Parathyroid adenoma (tissue), 2 donors: ENCODE results near the gene FHOD3.
A peak's percentile ranks its signal among the peaks of the same experiment; 100 is the strongest.

ENCODE experiments used
- H2AFZ ChIP-seq: fragments of 300-600 bp; sonication (generic); one replicate; pipeline ENCODE4 v1.7.0; 2017; ENCODE audit warnings: antibody characterized with exemption, mild to moderate bottlenecking
- H3K27ac ChIP-seq: fragments of 300-600 bp; sonication (generic); one replicate; pipeline ENCODE4 v1.7.0; 2017
- H3K27me3 ChIP-seq: fragments of 300-600 bp; sonication (generic); one replicate; pipeline ENCODE4 v1.7.0; 2017; ENCODE audit warnings: low read length; ENCODE audit not compliant: control insufficient read depth, insufficient read depth
- H3K36me3 ChIP-seq: fragments of 300-600 bp; sonication (generic); one replicate; pipeline ENCODE4 v1.7.0; 2017; ENCODE audit warnings: low read length; ENCODE audit not compliant: control insufficient read depth, insufficient read depth
- H3K4me1 ChIP-seq: fragments of 300-600 bp; sonication (generic); one replicate; pipeline ENCODE4 v1.7.0; 2017; ENCODE audit warnings: control low read depth
- H3K4me2 ChIP-seq: fragments of 300-600 bp; sonication (generic); one replicate; pipeline ENCODE4 v1.7.0; 2017; ENCODE audit warnings: low read length
- H3K4me3 ChIP-seq: fragments of 300-600 bp; sonication (generic); one replicate; pipeline ENCODE4 v1.7.0; 2017; ENCODE audit warnings: low read depth, low read length
- H3K79me2 ChIP-seq: fragments of 300-600 bp; sonication (generic); one replicate; pipeline ENCODE4 v1.7.0; 2017; ENCODE audit warnings: control low read depth
- H3K9ac ChIP-seq: fragments of 300-600 bp; sonication (generic); one replicate; pipeline ENCODE4 v1.7.0; 2017; ENCODE audit warnings: mild to moderate bottlenecking
- H3K9me3 ChIP-seq: fragments of 300-600 bp; sonication (generic); one replicate; pipeline ENCODE4 v1.7.0; 2017; ENCODE audit warnings: low read length; ENCODE audit not compliant: control insufficient read depth
- TF ChIP-seq, protein P1 (sequence below): fragments of 300-600 bp; sonication (generic); IDR thresholded peaks from one replicate; pipeline ENCODE4 v1.7.0; 2017; ENCODE audit warnings: antibody characterized with exemption, mild to moderate bottlenecking
- donor health status: primary hyperparathyroidism.

FHOD3 gene

DNA sequence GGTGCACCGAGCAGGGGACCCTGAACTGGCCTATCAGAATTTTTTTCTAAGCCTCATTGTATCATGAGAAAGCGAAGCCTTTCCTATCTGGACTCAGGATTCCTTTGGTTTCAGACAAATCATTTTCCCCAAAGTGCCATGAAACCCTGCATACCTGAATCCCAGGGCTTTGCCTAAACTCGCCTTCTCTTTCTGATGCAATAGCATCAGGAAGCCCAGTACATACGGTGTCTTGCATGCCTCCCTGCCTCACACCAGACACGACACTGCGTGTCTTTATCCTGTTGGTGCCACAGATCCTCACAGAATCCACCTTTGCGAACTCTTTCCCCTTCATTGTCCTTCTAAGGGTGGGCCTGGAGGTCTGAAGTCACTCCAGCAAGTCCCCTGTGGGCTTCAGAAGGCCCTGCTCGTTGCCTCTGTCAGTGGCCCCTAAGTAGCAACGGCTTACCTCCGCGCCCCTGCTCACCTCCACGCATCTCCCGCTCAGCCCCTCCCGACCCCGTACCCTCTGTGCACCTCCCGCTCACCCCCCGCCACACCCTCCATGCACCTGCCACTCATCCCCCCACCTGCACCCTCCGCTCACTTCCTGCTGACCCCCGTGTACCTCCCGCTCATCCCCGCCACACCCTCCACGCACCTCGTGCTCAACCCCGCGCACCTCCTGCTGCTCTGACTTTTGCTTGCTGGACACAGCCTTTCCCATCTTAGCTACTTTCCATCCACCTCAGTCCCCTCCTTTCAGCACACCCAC is 447.9 kb downstream of the FHOD3 start:
- no peaks in the 10 kb centered on the region for H3K79me2 ChIP-seq
- H3K36me3 ChIP-seq = no peaks in the 10 kb centered on the region
- H3K9me3 ChIP-seq = no peaks in the 10 kb centered on the region
- H3K4me3 ChIP-seq = no peak overlapping the region
- H3K27me3 ChIP-seq = no peaks in the 10 kb centered on the region
- TF ChIP-seq, protein P1, sequence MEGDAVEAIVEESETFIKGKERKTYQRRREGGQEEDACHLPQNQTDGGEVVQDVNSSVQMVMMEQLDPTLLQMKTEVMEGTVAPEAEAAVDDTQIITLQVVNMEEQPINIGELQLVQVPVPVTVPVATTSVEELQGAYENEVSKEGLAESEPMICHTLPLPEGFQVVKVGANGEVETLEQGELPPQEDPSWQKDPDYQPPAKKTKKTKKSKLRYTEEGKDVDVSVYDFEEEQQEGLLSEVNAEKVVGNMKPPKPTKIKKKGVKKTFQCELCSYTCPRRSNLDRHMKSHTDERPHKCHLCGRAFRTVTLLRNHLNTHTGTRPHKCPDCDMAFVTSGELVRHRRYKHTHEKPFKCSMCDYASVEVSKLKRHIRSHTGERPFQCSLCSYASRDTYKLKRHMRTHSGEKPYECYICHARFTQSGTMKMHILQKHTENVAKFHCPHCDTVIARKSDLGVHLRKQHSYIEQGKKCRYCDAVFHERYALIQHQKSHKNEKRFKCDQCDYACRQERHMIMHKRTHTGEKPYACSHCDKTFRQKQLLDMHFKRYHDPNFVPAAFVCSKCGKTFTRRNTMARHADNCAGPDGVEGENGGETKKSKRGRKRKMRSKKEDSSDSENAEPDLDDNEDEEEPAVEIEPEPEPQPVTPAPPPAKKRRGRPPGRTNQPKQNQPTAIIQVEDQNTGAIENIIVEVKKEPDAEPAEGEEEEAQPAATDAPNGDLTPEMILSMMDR = no peak
- no peak overlapping the region for H2AFZ ChIP-seq
- no peaks in the 10 kb centered on the region for H3K4me1 ChIP-seq
- no peak overlapping the region for H3K9ac ChIP-seq
- no peak overlapping the region for H3K27ac ChIP-seq
- H3K4me2 ChIP-seq = no peak overlapping the region

DNA sequence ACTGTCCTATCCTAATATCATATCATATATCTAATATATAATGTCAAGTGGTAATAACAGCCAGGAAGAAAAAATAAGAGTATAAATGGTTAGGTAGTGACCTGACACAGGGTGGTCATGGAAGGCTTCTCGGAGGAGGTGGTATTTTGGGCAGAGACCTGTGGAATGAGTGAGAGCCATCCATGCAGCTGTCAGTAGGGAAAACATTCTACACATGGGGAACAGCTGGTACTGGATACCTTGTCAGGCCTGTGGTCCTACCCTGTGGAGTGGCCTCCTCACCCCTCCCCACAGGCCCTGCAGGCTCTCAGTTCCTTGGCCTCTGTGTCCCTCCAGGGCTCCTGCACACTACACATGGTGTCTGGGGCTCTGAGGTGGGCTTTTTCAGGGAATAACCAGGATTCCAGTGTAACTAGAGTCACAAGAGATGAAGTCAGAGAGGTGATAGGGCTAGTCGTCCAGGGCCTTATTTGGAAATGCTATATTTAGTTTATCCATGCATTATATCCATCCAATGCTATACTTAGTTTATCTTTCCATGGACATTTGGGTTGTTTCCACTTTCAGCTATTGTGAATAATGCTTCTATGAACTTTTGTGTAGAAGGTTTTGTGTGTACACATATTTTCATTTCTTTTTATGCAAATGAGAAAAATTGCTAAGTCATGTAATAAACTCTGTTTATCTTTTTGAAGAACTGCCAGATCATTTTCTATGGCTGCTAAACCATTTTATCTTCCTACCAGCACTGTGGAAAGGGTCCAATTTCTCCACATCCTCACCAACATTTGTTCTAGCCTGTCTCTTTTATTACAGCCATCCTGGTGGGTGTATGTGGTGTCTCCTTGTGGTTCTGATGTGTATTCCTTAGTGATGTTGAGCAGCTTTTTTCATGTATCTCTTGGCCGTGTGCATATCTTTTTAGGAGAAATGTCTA is 455.7 kb downstream of the FHOD3 start:
- Histone ChIP-seq H3K4me2 (no peak overlapping the region), H3K4me3 (no peak overlapping the region), H3K9me3 (no peaks in the 10 kb centered on the region), H3K4me1 (no peaks in the 10 kb centered on the region), H3K79me2 (no peaks in the 10 kb centered on the region), H3K27me3 (no peaks in the 10 kb centered on the region), H2AFZ (no peak overlapping the region), H3K27ac (no peak overlapping the region), H3K9ac (no peak overlapping the region), H3K36me3 (no peaks in the 10 kb centered on the region)
- TF ChIP-seq, protein P1 = no peak

DNA sequence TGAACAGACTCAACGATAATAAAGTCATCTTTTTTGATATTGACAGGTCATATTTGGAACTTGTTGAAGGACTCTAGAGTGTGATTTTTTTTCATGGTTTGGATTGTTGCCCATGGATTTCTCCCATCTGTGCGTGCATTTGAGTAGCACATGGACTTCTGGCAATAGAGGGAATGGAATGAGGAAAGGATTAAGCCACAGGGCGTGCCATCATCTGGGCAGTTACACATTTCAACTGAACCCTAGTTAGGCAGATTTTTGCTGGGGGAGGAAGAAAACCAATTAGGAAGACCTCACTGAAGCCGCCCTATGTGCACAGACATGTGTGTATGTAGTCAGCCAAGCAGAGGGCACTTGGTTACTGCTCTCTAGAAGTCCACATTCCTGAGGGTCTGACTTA is 458.7 kb downstream of the FHOD3 start:
- TF ChIP-seq, protein P1 = no peak
- no peak overlapping the region for H2AFZ ChIP-seq
- no peaks in the 10 kb centered on the region for H3K36me3 ChIP-seq
- H3K4me1 ChIP-seq = no peaks in the 10 kb centered on the region
- no peaks in the 10 kb centered on the region for H3K79me2 ChIP-seq
- H3K4me3 ChIP-seq = no peak overlapping the region
- H3K4me2 ChIP-seq = no peak overlapping the region
- H3K9ac ChIP-seq = no peak overlapping the region
- H3K27me3 ChIP-seq = no peaks in the 10 kb centered on the region
- H3K9me3 ChIP-seq = no peaks in the 10 kb centered on the region
- H3K27ac ChIP-seq = no peak overlapping the region

DNA sequence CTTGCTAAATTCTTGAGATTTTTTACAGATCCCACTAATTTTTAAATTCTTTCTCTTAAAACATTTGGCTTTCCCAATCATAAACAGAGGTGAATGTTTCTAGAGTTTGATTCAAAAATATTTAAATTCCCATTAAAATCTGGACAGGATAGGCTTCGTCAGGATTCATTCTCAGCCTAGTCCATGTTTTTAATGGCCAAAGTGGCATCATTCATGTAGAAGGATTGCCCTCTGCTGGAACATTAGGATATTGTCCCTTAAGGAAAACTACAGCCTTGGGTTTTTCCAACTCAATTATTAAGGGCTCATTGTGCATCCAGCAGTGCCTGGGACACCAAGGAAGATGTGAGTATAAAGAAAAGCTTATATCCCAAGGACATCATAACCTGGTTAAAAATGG is 459.6 kb downstream of the FHOD3 start:
- no peaks in the 10 kb centered on the region for H3K9me3 ChIP-seq
- H3K27ac ChIP-seq = no peak overlapping the region

More for the DNA sequence above, 459.6 kb downstream of the FHOD3 start:
- H2AFZ ChIP-seq = no peak overlapping the region
- H3K4me2 ChIP-seq = no peak overlapping the region
- no peaks in the 10 kb centered on the region for H3K36me3 ChIP-seq
- H3K27me3 ChIP-seq = no peaks in the 10 kb centered on the region
- no peak overlapping the region for H3K4me3 ChIP-seq
- H3K79me2 ChIP-seq = no peaks in the 10 kb centered on the region
- H3K4me1 ChIP-seq = no peaks in the 10 kb centered on the region
- H3K9ac ChIP-seq = no peak overlapping the region
- TF ChIP-seq, protein P1 = peak; percentile 63
